Upper lobe of left lung (tissue), 6 donors: ENCODE results near the gene NECAB3. TPM values are rescaled to one million over a fixed set of nuclear protein-coding genes. Genes with fewer than 3 reads are reported as not detected.

ENCODE experiments used
- ATAC-seq, 2 donors: fragments of 200-7000 bp; cut with Tn5 transposase; one replicate each; pipeline ENCODE4 v1.9.1; 2022; ENCODE audit warnings: mild to moderate bottlenecking in 2 of 2, moderate library complexity in 2 of 2; ENCODE audit not compliant: low FRiP score in 2 of 2
- DNase-seq, 2 donors: peaks; one replicate each; pipeline ENCODE4 v3.0.0-alpha.2; 2019 to 2020
- H3K27ac ChIP-seq, 4 donors: fragments of 200-600 bp; sonication (generic); one replicate each; pipeline ENCODE4 v1.5.1; 2016 to 2019
- H3K27me3 ChIP-seq, 4 donors: fragments of 200-600 bp; sonication (generic); one replicate each; pipeline ENCODE4 v1.5.1; 2017 to 2019
- H3K36me3 ChIP-seq, 4 donors: fragments of 200-600 bp; sonication (generic); one replicate each; pipeline ENCODE4 v1.5.1; 2016 to 2019
- H3K4me1 ChIP-seq, 4 donors: fragments of 200-600 bp; sonication (generic); one replicate each; pipeline ENCODE4 v1.5.1; 2018 to 2019
- H3K4me3 ChIP-seq, 4 donors: fragments of 200-600 bp; sonication (generic); one replicate each; pipeline ENCODE4 v1.5.1; 2017 to 2019; ENCODE audit warnings: mild to moderate bottlenecking in 2 of 4, moderate library complexity in 1 of 4
- H3K9me3 ChIP-seq, 4 donors: fragments of 200-600 bp; sonication (generic); one replicate each; pipeline ENCODE4 v1.5.1; 2018 to 2019
- EP300 ChIP-seq, 4 donors: sonication (generic); formaldehyde crosslinking; IDR thresholded peaks; one replicate each; pipeline ENCODE4 v1.5.1; 2017; ENCODE audit warnings: antibody characterized with exemption in 4 of 4, control low read depth in 2 of 4
- POLR2A ChIP-seq, 4 donors: fragments of 450-650 bp; IDR thresholded peaks; one replicate each; pipeline ENCODE4 v1.5.1; 2016 to 2017; ENCODE audit warnings: antibody characterized with exemption in 4 of 4, mild to moderate bottlenecking in 2 of 4
- POLR2AphosphoS5 ChIP-seq, 2 donors: sonication (generic); formaldehyde crosslinking; IDR thresholded peaks; one replicate each; pipeline ENCODE4 v1.5.1; 2017; ENCODE audit warnings: antibody characterized with exemption in 2 of 2
- WGBS, 2 donors: methylation state at CpG; one replicate each; pipeline ENCODE4 v1.1.5; 2017 to 2018; 5-methylcytosine and 5-hydroxymethylcytosine counted together
- total RNA-seq, 6 donors: library from RNA; depleted of rRNA in 4 of 6; stranded (reverse); fragments of >200 nt in 4 of 6; gene quantifications; one replicate each; pipeline versions ENCODE4 v1.1.0 to v1.2.1, GENCODE V29; 2016 to 2021
- TF ChIP-seq, protein P1 (sequence below), 6 experiments: fragments of 450-650 bp in 4 of 6; fragments of 200-600 bp in 2 of 6; sonication (generic) in 2 of 6; IDR thresholded peaks; one replicate each; pipeline ENCODE4 v1.5.1; 2016 to 2019; ENCODE audit warnings: antibody characterized with exemption in 6 of 6
- donor health status: DM: no; HTN: no; CAD: no; lungs with moderate emphysema.
- donor health status: DM: no; HTN: yes; CAD: no; lungs with severe emphysema.

Gene NECAB3
- total RNA-seq, 6 donors from 2014 or later: 43.4 to 309 (median 90.6) TPM

DNA sequence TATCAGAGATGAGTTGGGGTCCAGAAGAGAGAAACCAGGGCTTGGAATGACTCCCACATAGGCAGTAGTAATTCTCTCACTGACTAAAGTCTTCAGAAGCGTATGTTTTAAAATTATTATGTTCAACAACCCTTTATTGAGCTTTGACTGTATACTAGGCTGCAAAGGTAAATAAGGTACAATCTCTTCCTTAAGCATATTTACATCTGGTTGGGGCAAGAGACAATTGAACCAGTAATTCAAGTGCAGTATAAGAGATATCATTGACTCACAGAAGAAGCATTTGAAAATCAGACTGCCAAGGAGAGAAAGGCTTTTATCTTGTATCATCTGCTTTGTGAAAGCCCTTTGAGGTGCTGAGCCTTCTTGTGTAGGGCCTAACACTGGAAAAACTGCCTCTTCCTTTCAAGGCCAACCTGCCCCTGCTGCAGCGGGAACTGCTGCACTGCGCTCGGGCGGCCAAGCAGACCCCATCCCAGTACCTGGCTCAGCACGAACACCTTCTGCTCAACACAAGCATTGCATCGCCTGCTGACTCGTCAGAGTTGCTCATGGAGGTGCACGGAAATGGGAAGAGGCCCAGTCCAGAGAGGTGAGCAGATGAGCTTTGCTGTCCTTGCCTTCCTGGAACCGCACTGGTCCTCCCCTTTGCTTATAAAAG, 51.4 kb downstream of the NECAB3 start:
- Histone ChIP-seq H3K27ac (no peak overlapping the region), H3K4me3 (no peak overlapping the region), H3K27me3 (no peaks in the 10 kb centered on the region), H3K36me3 (peaks cover 0 to 33% (median 28%) of the 10 kb centered on the region in 4 donors), H3K9me3 (no peaks in the 10 kb centered on the region), H3K4me1 (no peaks in the 10 kb centered on the region)
- WGBS, 2 donors: 96 to 97% methylated on average over 6 to 10 of the region's 10 CpGs
- ATAC-seq (no peak), DNase-seq (no peak)
- no peak for TF ChIP-seq EP300 (IDR thresholded peaks at IDR 0.05)
- TF ChIP-seq, protein P1, sequence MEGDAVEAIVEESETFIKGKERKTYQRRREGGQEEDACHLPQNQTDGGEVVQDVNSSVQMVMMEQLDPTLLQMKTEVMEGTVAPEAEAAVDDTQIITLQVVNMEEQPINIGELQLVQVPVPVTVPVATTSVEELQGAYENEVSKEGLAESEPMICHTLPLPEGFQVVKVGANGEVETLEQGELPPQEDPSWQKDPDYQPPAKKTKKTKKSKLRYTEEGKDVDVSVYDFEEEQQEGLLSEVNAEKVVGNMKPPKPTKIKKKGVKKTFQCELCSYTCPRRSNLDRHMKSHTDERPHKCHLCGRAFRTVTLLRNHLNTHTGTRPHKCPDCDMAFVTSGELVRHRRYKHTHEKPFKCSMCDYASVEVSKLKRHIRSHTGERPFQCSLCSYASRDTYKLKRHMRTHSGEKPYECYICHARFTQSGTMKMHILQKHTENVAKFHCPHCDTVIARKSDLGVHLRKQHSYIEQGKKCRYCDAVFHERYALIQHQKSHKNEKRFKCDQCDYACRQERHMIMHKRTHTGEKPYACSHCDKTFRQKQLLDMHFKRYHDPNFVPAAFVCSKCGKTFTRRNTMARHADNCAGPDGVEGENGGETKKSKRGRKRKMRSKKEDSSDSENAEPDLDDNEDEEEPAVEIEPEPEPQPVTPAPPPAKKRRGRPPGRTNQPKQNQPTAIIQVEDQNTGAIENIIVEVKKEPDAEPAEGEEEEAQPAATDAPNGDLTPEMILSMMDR (IDR thresholded peaks at IDR 0.05): no peak
- no peak for TF ChIP-seq POLR2AphosphoS5 (IDR thresholded peaks at IDR 0.05)
- TF ChIP-seq POLR2A (IDR thresholded peaks at IDR 0.05): no peak

DNA sequence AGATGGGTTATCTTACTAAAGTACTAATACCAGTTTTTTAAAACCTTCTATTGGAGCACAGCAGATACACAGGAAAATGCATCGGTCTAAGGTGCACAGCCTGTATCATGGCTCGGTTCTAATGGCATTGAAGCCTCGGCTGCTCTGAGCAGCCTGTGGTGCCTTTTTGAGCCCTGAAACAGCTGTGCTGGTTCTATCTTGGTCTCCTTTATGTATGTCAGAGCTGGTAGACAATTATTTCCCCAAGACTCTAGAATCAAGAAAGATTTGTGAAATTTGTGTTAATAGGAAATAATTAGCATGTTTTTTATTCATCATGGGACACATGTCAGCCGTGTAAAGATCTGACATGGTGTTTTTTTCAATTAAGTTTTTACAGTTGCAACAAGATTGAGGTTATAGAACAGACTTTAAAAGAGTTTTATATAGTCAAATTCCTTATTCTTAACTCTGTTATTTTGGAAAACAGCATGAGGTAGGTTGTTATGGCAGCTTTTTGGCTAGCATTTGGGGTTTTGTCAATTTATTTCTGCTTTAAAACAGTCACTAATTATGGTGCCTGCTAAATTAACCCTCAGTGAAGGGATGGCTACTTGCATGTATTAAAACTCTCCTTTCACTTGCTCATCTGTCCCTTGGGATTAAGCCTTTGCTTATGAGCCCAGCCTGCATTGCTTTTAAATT, 52.4 kb downstream of the NECAB3 start:
- Histone ChIP-seq H3K9me3 (no peaks in the 10 kb centered on the region), H3K27ac (no peak overlapping the region), H3K27me3 (no peaks in the 10 kb centered on the region), H3K4me1 (no peaks in the 10 kb centered on the region), H3K4me3 (no peak overlapping the region), H3K36me3 (peaks cover 0 to 35% (median 27%) of the 10 kb centered on the region in 4 donors)
- WGBS, 2 donors: 89 to 97% methylated on average over 4 of the region's 4 CpGs
- TF ChIP-seq POLR2AphosphoS5 (IDR thresholded peaks at IDR 0.05) (no peak), EP300 (IDR thresholded peaks at IDR 0.05) (no peak), POLR2A (IDR thresholded peaks at IDR 0.05) (no peak)
- TF ChIP-seq, protein P1 (IDR thresholded peaks at IDR 0.05): no peak
- no peak for ATAC-seq
- DNase-seq: no peak

DNA sequence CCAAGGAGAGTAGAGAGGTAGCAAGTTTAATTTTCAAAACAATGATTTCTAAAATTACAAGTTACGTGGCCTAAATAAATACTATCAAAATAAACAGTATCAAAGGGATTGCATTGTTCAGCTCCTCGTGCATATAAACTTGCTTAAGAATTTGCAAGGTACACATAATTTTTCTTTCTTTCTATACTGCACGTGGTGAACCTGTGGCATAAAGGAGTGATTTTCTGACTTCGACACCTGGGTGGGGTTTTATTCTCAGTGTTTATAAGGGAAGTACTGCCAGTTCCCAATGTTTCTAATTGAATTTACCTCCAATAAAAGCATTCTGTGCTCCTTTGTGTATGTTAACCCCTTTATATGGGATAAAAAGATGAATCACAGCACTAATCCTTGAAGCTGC, 62.2 kb downstream of the NECAB3 start:
- no peak for DNase-seq
- Histone ChIP-seq H3K27me3 (no peaks in the 10 kb centered on the region), H3K4me1 (no peaks in the 10 kb centered on the region), H3K27ac (no peak overlapping the region), H3K36me3 (peaks cover 7 to 49% (median 32%) of the 10 kb centered on the region in 4 donors), H3K4me3 (no peak overlapping the region), H3K9me3 (no peaks in the 10 kb centered on the region)
- WGBS, 2 donors: 58 to 61% methylated on average over 4 of the region's 4 CpGs
- ATAC-seq: no peak
- TF ChIP-seq POLR2A (IDR thresholded peaks at IDR 0.05) (no peak), EP300 (IDR thresholded peaks at IDR 0.05) (no peak), POLR2AphosphoS5 (IDR thresholded peaks at IDR 0.05) (no peak)
- TF ChIP-seq, protein P1 (IDR thresholded peaks at IDR 0.05): no peak

DNA sequence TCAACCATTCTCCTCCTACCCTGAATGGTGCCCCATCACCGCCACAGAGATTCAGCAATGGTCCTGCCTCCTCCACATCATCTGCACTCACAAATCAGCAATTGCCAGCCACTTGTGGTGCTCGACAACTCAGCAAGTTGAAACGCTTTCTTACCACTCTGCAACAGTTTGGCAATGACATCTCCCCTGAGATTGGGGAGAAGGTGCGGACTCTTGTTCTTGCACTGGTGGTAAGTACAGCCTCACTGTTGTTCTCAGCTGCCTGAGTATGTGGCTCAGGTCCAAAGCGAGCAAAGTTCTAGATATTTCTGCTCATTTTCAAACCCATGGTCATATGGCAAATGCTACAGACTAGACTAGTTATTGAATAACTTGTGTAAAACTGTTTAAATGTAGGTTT, 63.1 kb downstream of the NECAB3 start:
- no peak overlapping the region for H3K27ac ChIP-seq
- no peaks in the 10 kb centered on the region for H3K4me1 ChIP-seq
- H3K9me3 ChIP-seq: no peaks in the 10 kb centered on the region
- ATAC-seq: no peak
- TF ChIP-seq POLR2AphosphoS5 (IDR thresholded peaks at IDR 0.05) (no peak), EP300 (IDR thresholded peaks at IDR 0.05) (no peak), POLR2A (IDR thresholded peaks at IDR 0.05) (no peak)
- TF ChIP-seq, protein P1 (IDR thresholded peaks at IDR 0.05): no peak
- peaks cover 7 to 51% (median 32%) of the 10 kb centered on the region in 4 donors for H3K36me3 ChIP-seq
- no peak overlapping the region for H3K4me3 ChIP-seq
- WGBS, 2 donors: 94 to 96% methylated on average over 5 of the region's 5 CpGs
- DNase-seq: no peak
- no peaks in the 10 kb centered on the region for H3K27me3 ChIP-seq
